Raji (cell line): ENCODE measurements around the gene PRLR.

Source experiments
- POLR2A ChIP-seq: IDR thresholded peaks from 2 replicates; pipeline ENCODE4 v1.6.1; 2011; ENCODE audit warnings: low read depth, low read length, control low read depth; ENCODE audit not compliant: insufficient read depth

Gene PRLR

GRCh38 chr5:35101016-35101415, 129.3 kb downstream of the PRLR start:
- TF ChIP-seq POLR2A: no peak

- TF ChIP-seq POLR2A: no peak
Measured at GRCh38 chr5:35098214-35098613, 132.1 kb downstream of the PRLR start.

- no peak for TF ChIP-seq POLR2A
Measured at GRCh38 chr5:35096932-35097331, 133.4 kb downstream of the PRLR start.

DNA sequence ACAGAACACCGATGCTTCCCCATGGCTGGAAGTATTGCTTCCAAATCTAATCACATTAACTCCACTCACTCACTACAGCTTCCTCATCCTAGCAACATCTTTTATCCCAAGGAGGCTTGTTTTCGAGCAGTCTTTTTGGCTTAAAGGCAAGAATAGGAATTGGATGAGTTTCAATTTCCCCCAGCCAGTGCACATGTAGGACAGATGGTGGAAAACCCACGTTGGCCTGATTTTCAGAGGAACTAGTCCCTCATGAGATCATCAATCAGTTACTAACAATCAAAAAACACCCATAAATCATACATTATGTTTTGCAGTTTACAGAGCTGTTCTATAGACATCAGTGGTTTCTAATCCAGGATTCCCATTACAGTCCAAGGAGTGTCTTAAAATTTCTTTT, 134.1 kb downstream of the PRLR start:
- TF ChIP-seq POLR2A: no peak

DNA sequence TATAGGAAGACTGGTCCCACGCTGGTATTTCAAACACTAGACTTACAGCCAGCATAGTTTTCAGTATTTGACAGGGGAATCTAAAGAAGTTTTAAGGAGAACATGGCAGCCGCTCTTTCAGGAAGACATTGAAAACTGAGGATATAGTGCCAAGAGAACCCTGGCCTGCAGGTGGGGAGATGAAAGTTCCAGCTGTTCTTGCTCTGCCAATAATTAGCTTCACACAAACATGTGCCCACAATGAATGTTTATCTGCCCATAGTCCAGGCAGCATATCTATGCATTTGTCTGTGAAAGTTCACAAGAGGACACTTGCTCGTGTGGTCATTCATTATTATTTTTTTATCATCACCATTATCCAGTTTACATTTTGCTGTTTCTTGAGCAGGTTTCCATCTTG, 134.9 kb downstream of the PRLR start:
- TF ChIP-seq POLR2A: no peak

- TF ChIP-seq POLR2A: no peak
Measured at GRCh38 chr5:35094948-35095347, 135.3 kb downstream of the PRLR start.

DNA sequence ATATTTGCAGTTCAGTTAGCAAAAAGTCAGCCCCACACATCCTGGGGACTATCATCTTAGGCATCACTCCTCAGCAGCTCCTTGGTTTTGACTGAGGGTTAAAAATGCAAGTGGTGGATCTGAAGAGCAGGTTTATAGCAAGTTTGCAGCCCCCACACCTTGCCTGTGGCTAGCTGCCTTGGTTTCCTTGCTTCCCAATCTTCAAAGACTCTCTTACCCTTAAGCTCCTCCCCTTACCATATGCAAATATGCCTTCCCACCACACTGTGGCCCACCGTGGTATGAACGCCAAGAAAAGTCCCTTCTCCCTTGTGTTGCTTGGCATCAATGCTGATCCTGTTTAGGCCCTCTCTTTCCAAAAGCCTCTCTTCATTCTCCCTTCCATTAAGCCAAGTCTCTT, 137.6 kb downstream of the PRLR start:
- TF ChIP-seq POLR2A: no peak

DNA sequence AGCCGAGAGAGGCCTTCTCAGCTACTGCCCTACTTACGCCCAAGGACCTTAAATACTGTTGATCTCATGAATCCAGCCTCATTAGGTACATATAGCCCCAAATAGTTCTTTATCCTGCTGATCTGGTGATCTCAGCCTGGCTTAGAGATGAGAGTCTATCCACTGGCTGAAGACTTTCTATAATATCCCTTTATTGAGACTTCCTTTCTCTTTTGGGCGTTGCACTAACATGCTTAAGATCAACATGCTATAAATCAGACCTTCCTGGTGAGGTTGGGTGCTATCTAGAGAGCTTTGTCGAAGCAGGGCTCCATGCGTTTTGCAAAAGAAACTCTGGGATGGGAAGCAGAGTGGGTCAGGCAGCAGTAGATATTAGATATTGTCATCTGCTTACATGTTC, 138.6 kb downstream of the PRLR start:
- no peak for TF ChIP-seq POLR2A

DNA sequence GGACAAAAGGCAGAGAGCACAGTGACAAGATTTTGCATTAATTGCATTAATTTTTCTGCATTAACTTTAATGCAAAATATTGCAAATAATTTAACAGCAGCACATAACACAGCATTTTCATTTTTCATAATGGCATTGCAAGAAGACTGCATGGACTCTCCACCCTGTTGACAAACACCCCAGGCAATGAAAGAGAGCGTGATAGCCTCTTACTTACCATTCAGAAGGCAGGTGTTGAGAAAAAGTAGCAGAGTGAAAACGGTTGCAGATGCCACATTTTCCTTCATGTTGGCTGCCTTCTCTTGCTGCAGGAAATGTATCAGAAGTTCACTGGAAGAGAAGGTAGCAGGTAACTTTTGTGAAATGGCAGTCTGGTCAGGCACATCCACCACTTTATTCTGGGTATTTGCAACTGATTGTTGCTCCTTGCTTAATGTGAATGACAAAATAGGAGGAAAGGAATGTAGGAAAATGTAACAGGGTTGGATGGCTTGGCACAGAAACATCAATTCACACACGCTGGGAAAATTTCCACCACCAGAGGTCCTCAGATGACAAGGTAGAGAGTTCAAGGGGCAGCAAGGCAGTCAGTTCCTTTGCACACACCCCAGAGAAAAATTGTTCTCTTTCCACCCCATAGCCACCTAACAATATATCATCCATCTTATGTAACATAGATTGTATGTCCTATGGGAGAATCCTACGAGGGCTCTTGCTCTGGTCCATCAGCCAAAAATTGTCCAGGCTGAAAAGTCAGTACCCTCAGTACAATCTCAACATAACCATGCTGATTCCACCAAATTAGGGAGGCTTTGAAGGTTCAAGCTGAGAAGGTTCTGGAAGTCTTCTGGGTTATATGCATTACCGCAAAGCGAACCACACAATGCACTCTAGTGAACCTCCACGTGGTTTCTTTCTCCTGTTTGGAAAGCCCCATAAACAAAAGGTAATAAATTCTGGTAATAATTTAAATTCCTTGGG, 140.7 kb downstream of the PRLR start:
- TF ChIP-seq POLR2A: no peak

DNA sequence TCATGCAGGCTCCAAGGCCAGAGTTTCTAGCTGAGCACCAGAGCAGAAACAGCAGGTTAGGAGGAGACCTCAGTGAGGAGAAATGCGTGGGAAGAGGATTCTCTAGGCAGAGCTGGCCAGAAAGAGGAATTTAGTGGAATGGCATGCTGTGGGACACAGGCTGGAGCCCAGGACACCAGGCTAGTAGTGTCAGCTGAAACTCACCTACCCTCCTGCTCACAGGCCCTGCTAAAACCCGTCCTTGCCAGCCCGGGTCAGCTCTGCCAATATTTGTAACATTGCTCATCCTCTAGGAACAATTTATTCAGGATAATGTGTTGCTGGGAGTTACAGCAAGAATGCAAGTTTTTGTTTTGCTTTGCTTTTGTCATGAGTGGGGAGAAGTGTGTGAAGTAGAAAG, 142.3 kb downstream of the PRLR start:
- TF ChIP-seq POLR2A: no peak

DNA sequence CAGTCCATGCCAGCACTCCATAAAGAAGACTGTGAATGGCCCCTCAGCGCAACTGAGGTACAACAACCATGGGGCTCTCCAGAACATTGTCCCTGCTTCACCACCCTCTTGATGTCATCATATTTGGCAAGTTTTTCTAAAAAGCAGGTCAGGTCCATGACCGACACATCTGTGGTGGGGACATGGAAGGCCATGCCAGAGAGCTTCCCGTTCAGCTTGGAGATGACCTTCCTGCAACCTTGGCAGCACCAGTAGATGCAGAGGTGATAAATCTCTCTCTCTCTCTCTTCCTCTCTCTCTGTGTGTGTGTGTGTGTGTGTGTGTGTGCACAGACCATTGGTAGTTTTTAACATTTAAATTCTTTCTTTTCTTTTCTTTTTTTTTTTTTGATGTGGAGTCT, 147.1 kb downstream of the PRLR start:
- TF ChIP-seq POLR2A: no peak

GRCh38 chr5:35082530-35082929, 147.8 kb downstream of the PRLR start:
- TF ChIP-seq POLR2A: no peak

DNA sequence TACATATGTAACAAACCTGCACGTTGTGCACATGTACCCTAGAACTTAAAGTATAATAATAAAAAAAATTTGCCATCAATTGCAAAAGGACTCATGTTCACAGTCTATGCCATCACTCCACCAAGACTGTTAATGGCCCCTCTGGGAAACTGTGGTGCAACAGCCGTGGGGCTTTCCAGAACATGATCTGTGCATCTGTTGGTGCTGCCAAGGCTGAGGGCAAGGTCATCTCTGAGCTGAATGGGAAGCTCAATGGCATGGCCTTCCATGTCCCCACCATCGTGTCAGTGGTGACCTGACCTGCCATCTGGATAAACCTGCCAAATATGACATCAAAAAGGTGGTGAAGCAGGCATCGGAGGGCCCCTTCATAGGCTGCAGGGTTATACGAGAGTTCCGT, 149.2 kb downstream of the PRLR start:
- TF ChIP-seq POLR2A: no peak

GRCh38 chr5:35073160-35073559, 157.1 kb downstream of the PRLR start:
- no peak for TF ChIP-seq POLR2A

- TF ChIP-seq POLR2A: no peak
Measured at GRCh38 chr5:35069188-35069587, 161.1 kb downstream of the PRLR start.

- TF ChIP-seq POLR2A: no peak
Measured at GRCh38 chr5:35067985-35068384, 162.3 kb downstream of the PRLR start.
